Measurements from ENCODE around the gene TNNC2.
A peak's percentile ranks its signal among the peaks of the same experiment; 100 is the strongest.

TNNC2 gene

GRCh38 chr20:45826381-45827019, 612 bp downstream of the TNNC2 start:
- Histone ChIP-seq H3K9me3 (ENCODE audit: control insufficient read depth in 5 of 5, low read length in 5 of 5) (no peaks in the 10 kb centered on the region), H3K36me3 (ENCODE audit: control insufficient read depth in 5 of 5, insufficient read depth in 5 of 5, low read length in 5 of 5) (no peaks in the 10 kb centered on the region), H3K27ac (ENCODE audit: low read depth, low read length) (peak overlapping the region; percentile 97), H3K4me1 (ENCODE audit: control insufficient read depth in 5 of 5, insufficient read depth in 5 of 5, low read length in 5 of 5) (peaks cover 4 to 50% (median 40%) of the 10 kb centered on the region in 5 donors), H3K9ac (ENCODE audit: low read length in 5 of 5) (peak overlapping the region in 2 of 5 donors; percentile 4 to 49), H3K4me3 (ENCODE audit: low read depth in 1 of 5, low read length in 5 of 5) (no peak overlapping the region), H3K27me3 (ENCODE audit: control insufficient read depth in 5 of 5, insufficient read depth in 4 of 5, low read length in 5 of 5) (peaks cover 14 to 27% (median 16%) of the 10 kb centered on the region in 5 donors)

GRCh38 chr20:45823949-45824835, 2.9 kb downstream of the TNNC2 start:
- no peak overlapping the region for H3K9ac ChIP-seq (ENCODE audit: low read length in 5 of 5)
- peaks cover 14 to 27% (median 16%) of the 10 kb centered on the region in 5 donors for H3K27me3 ChIP-seq (ENCODE audit: control insufficient read depth in 5 of 5, insufficient read depth in 4 of 5, low read length in 5 of 5)
- H3K36me3 ChIP-seq (ENCODE audit: control insufficient read depth in 5 of 5, insufficient read depth in 5 of 5, low read length in 5 of 5), result no peaks in the 10 kb centered on the region
- peaks cover 4 to 50% (median 40%) of the 10 kb centered on the region in 5 donors for H3K4me1 ChIP-seq (ENCODE audit: control insufficient read depth in 5 of 5, insufficient read depth in 5 of 5, low read length in 5 of 5)
- peak overlapping the region in 2 of 5 donors; percentile 18 to 38 for H3K4me3 ChIP-seq (ENCODE audit: low read depth in 1 of 5, low read length in 5 of 5)
- no peak overlapping the region for H3K27ac ChIP-seq (ENCODE audit: low read depth, low read length)
- H3K9me3 ChIP-seq (ENCODE audit: control insufficient read depth in 5 of 5, low read length in 5 of 5), result no peaks in the 10 kb centered on the region

- Histone ChIP-seq H3K9ac (ENCODE audit: low read length in 5 of 5) (no peak overlapping the region), H3K4me1 (ENCODE audit: control insufficient read depth in 5 of 5, insufficient read depth in 5 of 5, low read length in 5 of 5) (peaks cover 2 to 38% (median 33%) of the 10 kb centered on the region in 5 donors), H3K4me3 (ENCODE audit: low read depth in 1 of 5, low read length in 5 of 5) (no peak overlapping the region)
Measured at GRCh38 chr20:45822857-45823256, 4.3 kb downstream of the TNNC2 start.

GRCh38 chr20:45821947-45822346, 5.2 kb downstream of the TNNC2 start:
- Histone ChIP-seq H3K27ac (ENCODE audit: low read depth, low read length) (no peak overlapping the region), H3K27me3 (ENCODE audit: control insufficient read depth in 5 of 5, insufficient read depth in 4 of 5, low read length in 5 of 5) (peaks cover 14 to 27% (median 16%) of the 10 kb centered on the region in 5 donors), H3K4me1 (ENCODE audit: control insufficient read depth in 5 of 5, insufficient read depth in 5 of 5, low read length in 5 of 5) (peaks cover 2 to 33% (median 29%) of the 10 kb centered on the region in 5 donors), H3K9ac (ENCODE audit: low read length in 5 of 5) (no peak overlapping the region), H3K9me3 (ENCODE audit: control insufficient read depth in 5 of 5, low read length in 5 of 5) (no peaks in the 10 kb centered on the region), H3K36me3 (ENCODE audit: control insufficient read depth in 5 of 5, insufficient read depth in 5 of 5, low read length in 5 of 5) (no peaks in the 10 kb centered on the region), H3K4me3 (ENCODE audit: low read depth in 1 of 5, low read length in 5 of 5) (no peak overlapping the region)

More at GRCh38 chr20:45822857-45823256, 4.3 kb downstream of the TNNC2 start:
- no peaks in the 10 kb centered on the region for H3K9me3 ChIP-seq (ENCODE audit: control insufficient read depth in 5 of 5, low read length in 5 of 5)
- H3K27ac ChIP-seq (ENCODE audit: low read depth, low read length), result no peak overlapping the region
- H3K27me3 ChIP-seq (ENCODE audit: control insufficient read depth in 5 of 5, insufficient read depth in 4 of 5, low read length in 5 of 5), result peaks cover 14 to 27% (median 16%) of the 10 kb centered on the region in 5 donors
- no peaks in the 10 kb centered on the region for H3K36me3 ChIP-seq (ENCODE audit: control insufficient read depth in 5 of 5, insufficient read depth in 5 of 5, low read length in 5 of 5)

- H3K4me1 ChIP-seq (ENCODE audit: control insufficient read depth in 5 of 5, insufficient read depth in 5 of 5, low read length in 5 of 5), result peaks cover 0 to 21% (median 15%) of the 10 kb centered on the region in 5 donors
- no peaks in the 10 kb centered on the region for H3K36me3 ChIP-seq (ENCODE audit: control insufficient read depth in 5 of 5, insufficient read depth in 5 of 5, low read length in 5 of 5)
- H3K27ac ChIP-seq (ENCODE audit: low read depth, low read length), result no peak overlapping the region
- no peaks in the 10 kb centered on the region for H3K9me3 ChIP-seq (ENCODE audit: control insufficient read depth in 5 of 5, low read length in 5 of 5)
- no peak overlapping the region for H3K9ac ChIP-seq (ENCODE audit: low read length in 5 of 5)
- peaks cover 14 to 27% (median 16%) of the 10 kb centered on the region in 5 donors for H3K27me3 ChIP-seq (ENCODE audit: control insufficient read depth in 5 of 5, insufficient read depth in 4 of 5, low read length in 5 of 5)
- no peak overlapping the region for H3K4me3 ChIP-seq (ENCODE audit: low read depth in 1 of 5, low read length in 5 of 5)
Measured at GRCh38 chr20:45819466-45819865, 7.6 kb downstream of the TNNC2 start.

- Histone ChIP-seq H3K9ac (ENCODE audit: low read length in 5 of 5) (no peak overlapping the region), H3K27me3 (ENCODE audit: control insufficient read depth in 5 of 5, insufficient read depth in 4 of 5, low read length in 5 of 5) (peaks cover 6 to 15% (median 12%) of the 10 kb centered on the region in 5 donors), H3K9me3 (ENCODE audit: control insufficient read depth in 5 of 5, low read length in 5 of 5) (no peaks in the 10 kb centered on the region), H3K27ac (ENCODE audit: low read depth, low read length) (no peak overlapping the region), H3K4me3 (ENCODE audit: low read depth in 1 of 5, low read length in 5 of 5) (no peak overlapping the region), H3K36me3 (ENCODE audit: control insufficient read depth in 5 of 5, insufficient read depth in 5 of 5, low read length in 5 of 5) (no peaks in the 10 kb centered on the region), H3K4me1 (ENCODE audit: control insufficient read depth in 5 of 5, insufficient read depth in 5 of 5, low read length in 5 of 5) (peaks cover 0 to 11% (median 7%) of the 10 kb centered on the region in 5 donors)
Measured at GRCh38 chr20:45818239-45818638, 8.9 kb downstream of the TNNC2 start.

- no peak overlapping the region for H3K27ac ChIP-seq (ENCODE audit: low read depth, low read length)
- no peaks in the 10 kb centered on the region for H3K36me3 ChIP-seq (ENCODE audit: control insufficient read depth in 5 of 5, insufficient read depth in 5 of 5, low read length in 5 of 5)
- H3K4me3 ChIP-seq (ENCODE audit: low read depth in 1 of 5, low read length in 5 of 5), result no peak overlapping the region
- H3K9me3 ChIP-seq (ENCODE audit: control insufficient read depth in 5 of 5, low read length in 5 of 5), result no peaks in the 10 kb centered on the region
- H3K4me1 ChIP-seq (ENCODE audit: control insufficient read depth in 5 of 5, insufficient read depth in 5 of 5, low read length in 5 of 5), result peaks cover 0 to 10% (median 7%) of the 10 kb centered on the region in 5 donors
- H3K27me3 ChIP-seq (ENCODE audit: control insufficient read depth in 5 of 5, insufficient read depth in 4 of 5, low read length in 5 of 5), result peaks cover 0 to 9% (median 6%) of the 10 kb centered on the region in 5 donors
- H3K9ac ChIP-seq (ENCODE audit: low read length in 5 of 5), result no peak overlapping the region
Measured at GRCh38 chr20:45817376-45818194, 9.5 kb downstream of the TNNC2 start.

- Histone ChIP-seq H3K4me1 (ENCODE audit: control insufficient read depth in 5 of 5, insufficient read depth in 5 of 5, low read length in 5 of 5) (peaks cover 3 to 11% (median 11%) of the 10 kb centered on the region in 5 donors), H3K9me3 (ENCODE audit: control insufficient read depth in 5 of 5, low read length in 5 of 5) (no peaks in the 10 kb centered on the region), H3K4me3 (ENCODE audit: low read depth in 1 of 5, low read length in 5 of 5) (no peak overlapping the region), H3K27me3 (ENCODE audit: control insufficient read depth in 5 of 5, insufficient read depth in 4 of 5, low read length in 5 of 5) (peaks cover 0 to 3% (median 2%) of the 10 kb centered on the region in 5 donors), H3K9ac (ENCODE audit: low read length in 5 of 5) (no peak overlapping the region), H3K27ac (ENCODE audit: low read depth, low read length) (no peak overlapping the region), H3K36me3 (ENCODE audit: control insufficient read depth in 5 of 5, insufficient read depth in 5 of 5, low read length in 5 of 5) (no peaks in the 10 kb centered on the region)
Measured at GRCh38 chr20:45816951-45817350, 10.2 kb downstream of the TNNC2 start.

- Histone ChIP-seq H3K9me3 (ENCODE audit: control insufficient read depth in 5 of 5, low read length in 5 of 5) (no peaks in the 10 kb centered on the region), H3K27ac (ENCODE audit: low read depth, low read length) (no peak overlapping the region), H3K27me3 (ENCODE audit: control insufficient read depth in 5 of 5, insufficient read depth in 4 of 5, low read length in 5 of 5) (peaks cover 0 to 2% (median 0%) of the 10 kb centered on the region in 5 donors), H3K9ac (ENCODE audit: low read length in 5 of 5) (no peak overlapping the region), H3K36me3 (ENCODE audit: control insufficient read depth in 5 of 5, insufficient read depth in 5 of 5, low read length in 5 of 5) (peaks cover 10 to 23% (median 20%) of the 10 kb centered on the region in 5 donors), H3K4me1 (ENCODE audit: control insufficient read depth in 5 of 5, insufficient read depth in 5 of 5, low read length in 5 of 5) (peaks cover 3 to 15% (median 13%) of the 10 kb centered on the region in 5 donors), H3K4me3 (ENCODE audit: low read depth in 1 of 5, low read length in 5 of 5) (no peak overlapping the region)
Measured at GRCh38 chr20:45814314-45814713, 12.8 kb downstream of the TNNC2 start.

Data from subcutaneous abdominal adipose tissue (tissue), 5 donors.